Posterior cingulate gyrus (tissue), 11 donors: Measurements from ENCODE around the gene CBY3.
"Not testable (repeated sequence)": the region's sequence is repeated elsewhere in the genome, so short reads cannot be mapped to it uniquely, and the experiment has no call there.

Experiments used
- DNase-seq, 10 donors: peaks; one replicate each; pipeline versions ENCODE4 v3.0.0 to v3.0.0-alpha.2; 2020 to 2021; ENCODE audit warnings: mixed read lengths in 3 of 10
- intact Hi-C: fragments of 100-400 bp; cut with DNase I; formaldehyde crosslinking; loops from one replicate; pipeline ENCODE4 v1.15.1; 2023

CBY3 gene

DNA sequence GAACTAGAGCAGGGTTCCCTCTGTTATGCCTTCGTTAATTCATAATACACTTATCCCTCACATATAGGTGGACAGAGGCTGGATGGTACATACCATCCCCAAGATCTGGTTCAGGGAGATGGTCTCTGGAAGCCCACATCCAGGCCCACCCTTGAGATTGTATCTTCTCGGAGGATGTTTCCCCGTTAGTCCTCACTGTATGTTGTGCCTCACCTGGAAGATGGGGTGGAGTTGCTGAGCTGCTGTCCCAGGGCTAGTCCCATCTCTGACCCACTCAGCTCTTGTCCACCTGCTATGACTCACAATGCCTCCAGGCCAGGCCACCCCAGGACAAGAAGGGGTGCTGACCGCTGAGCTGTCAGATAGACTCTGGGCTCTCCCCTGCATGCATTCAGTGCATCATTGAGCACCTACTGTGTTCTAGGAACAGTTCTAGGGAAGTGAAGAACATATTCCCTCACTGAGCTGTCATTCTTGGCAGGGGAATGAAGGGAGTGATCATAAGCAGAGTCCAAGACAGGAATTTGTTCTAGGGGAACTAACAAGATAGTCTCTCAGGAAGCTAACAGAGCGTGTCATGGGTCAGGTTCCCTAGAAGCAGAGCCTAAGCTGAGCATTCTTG lies at the start of gene CBY3:
Gene CBY3, minus strand, starts transcription at position 255 of the 622 bp plus-strand sequence. Its CDS starts 116 bp downstream, at position 139.
- peak in 1 of 10 donors; percentile 38 for DNase-seq
- intact Hi-C loops = no loop called here

DNA sequence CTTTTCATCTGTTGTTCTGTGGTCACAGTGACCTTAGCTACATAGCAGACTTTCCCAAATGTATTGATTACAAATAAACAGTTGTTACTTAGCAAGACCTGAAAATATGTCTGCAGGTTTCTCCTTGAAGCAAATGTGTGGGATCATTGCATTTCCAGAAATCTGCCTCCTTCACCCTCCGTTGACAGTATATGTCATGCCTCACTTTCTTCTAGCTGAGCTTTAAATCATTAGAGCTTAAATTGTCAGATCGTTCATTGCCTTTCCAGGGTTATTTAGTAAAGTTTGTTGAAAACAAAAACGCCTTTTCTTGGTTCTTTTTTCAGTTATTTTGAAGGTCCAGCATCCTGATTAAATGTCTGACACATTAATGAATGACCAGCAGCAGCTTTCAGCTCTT lies 49.5 kb upstream of the CBY3 start:
- DNase-seq = no peak
- intact Hi-C loops = no loop called here

DNA sequence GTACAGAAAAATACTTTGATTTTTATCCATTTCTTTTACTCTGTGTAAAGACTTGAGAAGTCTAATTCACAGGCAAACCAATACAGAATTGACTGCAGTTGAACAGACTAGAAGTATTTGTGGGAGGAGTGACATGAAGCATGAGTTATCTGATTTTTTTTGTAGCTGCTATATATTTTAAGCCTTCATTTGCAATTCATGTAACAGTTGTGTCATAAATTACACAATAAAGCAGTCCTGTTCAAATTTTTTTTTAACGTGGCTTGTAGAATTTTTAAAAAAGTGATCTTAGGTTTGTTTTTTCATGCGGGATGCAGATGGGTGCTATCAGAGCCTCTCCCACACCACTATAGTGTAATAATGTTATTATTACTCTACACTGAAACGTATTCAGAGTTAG lies 48.9 kb upstream of the CBY3 start:
- no peak for DNase-seq
- intact Hi-C loops = no loop called here

GRCh38 chr5:179729303-179729702 lies 48.5 kb upstream of the CBY3 start:
- intact Hi-C loops = no loop called here

GRCh38 chr5:179727106-179727505 lies 46.3 kb upstream of the CBY3 start:
- no peak for DNase-seq
- intact Hi-C loops = loop anchor here (1.0 kb wide), 1 partner anchor 31 kb away; no protein-coding TSS in a partner anchor

More at GRCh38 chr5:179729303-179729702, 48.5 kb upstream of the CBY3 start:
- no peak for DNase-seq

DNA sequence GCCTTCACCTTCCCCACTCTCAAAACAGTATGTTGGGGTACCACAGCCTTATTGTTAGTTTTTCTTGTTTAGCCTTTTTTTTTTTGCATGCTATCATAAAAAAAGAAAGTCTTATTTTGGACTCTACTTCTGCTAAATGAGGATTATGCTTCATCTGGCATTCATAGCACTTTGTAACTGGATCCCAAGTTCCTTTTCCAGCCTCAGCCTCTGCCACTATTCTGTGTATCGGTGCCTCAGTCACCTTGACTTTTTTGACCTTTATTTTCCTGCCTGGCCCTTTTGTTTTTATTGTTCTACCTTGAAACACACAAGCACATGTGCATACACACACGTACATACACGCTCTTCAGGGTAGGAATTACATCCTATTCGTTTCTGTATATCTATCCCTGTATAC lies 43.3 kb upstream of the CBY3 start:
- no peak for DNase-seq
- intact Hi-C loops = no loop called here

DNA sequence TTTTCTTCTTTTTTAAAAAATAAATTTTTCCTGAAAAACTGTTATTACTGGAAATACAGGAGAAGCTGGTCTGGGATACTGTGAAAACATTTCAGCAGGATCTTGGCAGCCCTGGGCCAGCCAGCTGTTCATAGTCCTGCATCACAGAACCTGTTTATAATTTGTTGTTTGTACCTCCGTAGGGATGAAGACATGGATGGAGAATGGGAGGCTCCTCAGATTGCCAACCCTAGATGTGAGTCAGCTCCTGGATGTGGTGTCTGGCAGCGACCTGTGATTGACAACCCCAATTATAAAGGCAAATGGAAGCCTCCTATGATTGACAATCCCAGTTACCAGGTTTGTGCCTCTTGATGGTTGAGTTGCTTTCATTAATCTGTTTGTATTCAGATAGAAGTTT lies 39.4 kb upstream of the CBY3 start:
- intact Hi-C loops = no loop called here
- no peak for DNase-seq

- intact Hi-C loops = no loop called here
- no peak for DNase-seq
Observed at GRCh38 chr5:179716286-179716685, 35.5 kb upstream of the CBY3 start.

- DNase-seq = no peak
- intact Hi-C loops = no loop called here
Observed at GRCh38 chr5:179700401-179700918, 19.6 kb upstream of the CBY3 start.

- DNase-seq = no peak
- intact Hi-C loops = no loop called here
Observed at GRCh38 chr5:179699616-179700237, 18.9 kb upstream of the CBY3 start.

DNA sequence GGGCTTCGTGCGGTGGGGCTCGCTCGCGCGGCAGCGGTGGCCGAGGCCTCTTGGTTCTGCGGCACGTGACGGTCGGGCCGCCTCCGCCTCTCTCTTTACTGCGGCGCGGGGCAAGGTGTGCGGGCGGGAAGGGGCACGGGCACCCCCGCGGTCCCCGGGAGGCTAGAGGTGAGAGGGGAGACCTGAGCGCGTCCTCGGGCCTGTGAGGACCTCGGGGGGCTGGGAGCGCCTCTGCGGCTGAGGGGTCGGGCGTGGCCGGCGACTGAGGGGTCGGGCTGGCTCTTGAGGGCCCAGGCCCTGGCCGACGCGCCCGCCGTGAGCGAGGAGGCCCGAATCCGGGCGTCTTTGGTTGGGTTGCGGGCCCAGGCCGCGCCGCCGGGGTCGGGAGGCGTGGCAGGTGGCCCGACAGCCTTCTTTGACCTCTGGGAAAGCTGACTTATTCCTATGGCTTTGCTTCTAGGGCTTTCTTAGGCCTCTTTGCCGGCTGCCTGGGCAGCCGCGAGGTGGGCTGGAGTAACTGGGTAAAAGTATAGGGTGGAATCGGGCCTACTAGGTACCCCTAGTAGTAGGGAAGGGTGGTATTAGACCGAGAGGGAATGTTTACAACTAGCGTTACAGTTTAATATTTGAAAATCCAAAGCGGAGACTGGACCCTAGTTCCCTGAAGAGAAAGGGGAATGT lies 18.2 kb upstream of the CBY3 start, which contains the start of gene CANX:
Gene CANX, plus strand, starts transcription at position 33 of the 681 bp plus-strand sequence. CDS start 6,715 bp downstream, outside the sequence.
- intact Hi-C loops = loop anchor here (1.0 kb wide), 2 partner anchors 21 to 33 kb away; partner anchors contain the start of gene MAML1
- no peak for DNase-seq

GRCh38 chr5:179697993-179698934 lies 17.4 kb upstream of the CBY3 start:
- peak; percentile 98 to 100 (median 99) for DNase-seq
- intact Hi-C loops = loop anchor here (1.0 kb wide), 2 partner anchors 20 to 34 kb away; partner anchors contain the start of gene MAML1

- intact Hi-C loops = not testable (repeated sequence)
- DNase-seq = peak in 1 of 10 donors; percentile 35
Observed at GRCh38 chr5:179697543-179697942, 16.7 kb upstream of the CBY3 start.

DNA sequence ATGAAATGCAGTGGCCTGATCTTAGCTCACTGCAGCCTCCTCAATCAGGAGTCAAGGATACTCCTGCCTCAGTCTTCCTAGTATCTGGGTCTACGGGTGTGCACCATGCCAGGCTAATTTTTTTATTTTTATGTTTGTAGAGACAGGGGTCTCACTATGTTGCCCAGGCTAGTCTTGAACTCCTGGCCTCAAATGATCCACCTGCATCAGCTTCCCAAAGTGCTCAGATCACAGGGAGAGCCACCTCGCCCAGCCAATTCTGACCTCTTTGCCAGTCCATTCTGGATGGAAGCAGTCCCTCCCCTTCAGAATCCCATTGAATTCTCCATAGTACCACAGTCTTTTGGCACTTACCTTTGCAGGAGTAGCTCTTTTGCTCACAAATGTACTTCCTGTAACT lies 16.3 kb upstream of the CBY3 start:
- no peak for DNase-seq
- intact Hi-C loops = no loop called here

- intact Hi-C loops = no loop called here
- DNase-seq = no peak
Observed at GRCh38 chr5:179696603-179697002, 15.8 kb upstream of the CBY3 start.

DNA sequence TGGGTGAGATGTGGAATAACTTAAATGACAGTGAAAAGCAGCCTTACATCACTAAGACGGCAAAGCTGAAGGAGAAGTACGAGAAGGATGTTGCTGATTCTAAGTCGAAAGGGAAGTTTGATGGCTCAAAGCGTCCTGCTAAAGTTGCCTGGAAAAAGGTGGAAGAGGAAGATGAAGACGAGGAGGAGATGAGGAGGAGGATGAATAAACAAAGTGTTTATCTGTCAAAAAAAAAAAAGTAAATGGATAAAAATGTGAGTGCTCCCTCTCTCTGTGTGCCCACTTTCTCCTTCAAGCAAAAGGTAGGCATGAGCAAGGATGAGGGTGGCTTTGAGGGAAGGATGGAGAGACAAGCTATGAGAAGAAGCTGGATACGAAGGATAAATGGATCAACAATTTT lies 13.7 kb upstream of the CBY3 start:
- intact Hi-C loops = no loop called here
- no peak for DNase-seq

GRCh38 chr5:179689212-179689611 lies 8.4 kb upstream of the CBY3 start:
- DNase-seq, intact Hi-C loops: not testable (repeated sequence)

DNA sequence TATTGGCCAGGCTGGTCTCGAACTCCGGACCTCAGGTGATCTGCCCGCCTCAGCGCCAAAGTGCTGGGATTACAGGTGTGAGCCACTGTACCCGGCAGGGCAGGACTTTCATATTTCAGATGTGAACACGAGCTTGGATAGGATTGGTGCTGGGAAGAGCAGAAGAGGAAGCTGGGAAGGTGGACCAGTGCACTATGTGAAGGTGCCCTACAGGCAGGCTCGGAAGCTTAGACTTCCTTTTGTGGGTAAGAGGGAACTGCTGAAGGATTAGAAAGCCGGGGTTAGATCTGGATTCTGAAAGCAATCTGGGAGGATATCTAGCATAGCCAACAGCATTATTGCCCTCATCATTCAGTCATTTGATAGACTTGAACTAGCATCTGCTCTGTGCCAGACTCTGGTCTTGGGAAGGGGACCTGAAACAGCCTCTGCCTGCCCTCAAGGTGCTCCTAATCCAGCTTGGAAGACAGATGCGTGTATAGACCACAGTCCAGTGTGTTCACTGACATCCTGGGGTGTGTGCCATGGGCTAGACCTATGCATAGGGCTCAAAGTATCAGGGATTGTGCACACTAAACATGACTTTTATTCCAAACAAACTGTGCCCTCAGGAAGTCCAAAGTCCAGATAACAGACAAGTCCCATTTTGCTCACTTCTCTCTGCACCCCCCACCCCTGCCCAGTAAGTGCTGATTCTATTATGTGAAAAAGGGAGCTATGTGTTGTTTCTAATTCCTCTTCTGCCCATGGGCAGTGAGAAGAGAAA lies 637 bp downstream of the CBY3 start:
- intact Hi-C loops = no loop called here

GRCh38 chr5:179679014-179679674 lies 1.7 kb downstream of the CBY3 start:
- intact Hi-C loops = loop anchor here (5.0 kb wide), 1 partner anchor 128 kb away; the partner anchor contains the start of gene MGAT4B
- peak; percentile 43 to 92 (median 53) for DNase-seq

More for the DNA sequence above, 637 bp downstream of the CBY3 start:
- DNase-seq = peak in 1 of 10 donors; percentile 23
